Measurements from ENCODE around the gene STBD1.
"Not testable (repeated sequence)": the region's sequence is repeated elsewhere in the genome, so short reads cannot be mapped to it uniquely, and the experiment has no call there.

Gene STBD1

GRCh38 chr4:76275486-76276124 is 30.9 kb upstream of the STBD1 start:
- H3K4me3 ChIP-seq (replicated peaks; ENCODE audit: low read depth, low read length), result no peak overlapping the region
- no peak for TF ChIP-seq CTCF (IDR thresholded peaks at IDR 0.05; ENCODE audit: low read length, missing control alignments)
- DNase-seq (ENCODE audit: low read depth), result no peak

- no peak for TF ChIP-seq CTCF (IDR thresholded peaks at IDR 0.05; ENCODE audit: low read length, missing control alignments)
These were observed 29.7 kb upstream of the STBD1 start for GRCh38 chr4:76276813-76277212.

GRCh38 chr4:76277667-76278066 is 28.9 kb upstream of the STBD1 start:
- no peak for DNase-seq (ENCODE audit: low read depth)
- no peak overlapping the region for H3K4me3 ChIP-seq (replicated peaks; ENCODE audit: low read depth, low read length)
- no peak for TF ChIP-seq CTCF (IDR thresholded peaks at IDR 0.05; ENCODE audit: low read length, missing control alignments)

More at GRCh38 chr4:76276813-76277212, 29.7 kb upstream of the STBD1 start:
- DNase-seq (ENCODE audit: low read depth), result no peak
- H3K4me3 ChIP-seq (replicated peaks; ENCODE audit: low read depth, low read length), result no peak overlapping the region

GRCh38 chr4:76278583-76278982 is 27.9 kb upstream of the STBD1 start:
- TF ChIP-seq CTCF (IDR thresholded peaks at IDR 0.05; ENCODE audit: low read length, missing control alignments), result no peak
- no peak for DNase-seq (ENCODE audit: low read depth)
- no peak overlapping the region for H3K4me3 ChIP-seq (replicated peaks; ENCODE audit: low read depth, low read length)

GRCh38 chr4:76279462-76279861 is 27.1 kb upstream of the STBD1 start:
- no peak for TF ChIP-seq CTCF (IDR thresholded peaks at IDR 0.05; ENCODE audit: low read length, missing control alignments)
- H3K4me3 ChIP-seq (replicated peaks; ENCODE audit: low read depth, low read length), result no peak overlapping the region
- no peak for DNase-seq (ENCODE audit: low read depth)

- DNase-seq (ENCODE audit: low read depth), result no peak
- TF ChIP-seq CTCF (IDR thresholded peaks at IDR 0.05; ENCODE audit: low read length, missing control alignments), result no peak
- no peak overlapping the region for H3K4me3 ChIP-seq (replicated peaks; ENCODE audit: low read depth, low read length)
These were observed 25.8 kb upstream of the STBD1 start for GRCh38 chr4:76280488-76281441.

GRCh38 chr4:76281594-76281993 is 24.9 kb upstream of the STBD1 start:
- not testable (repeated sequence) for H3K4me3 ChIP-seq (replicated peaks; ENCODE audit: low read depth, low read length); DNase-seq (ENCODE audit: low read depth)
